Skeletal muscle cell (primary cell): Measurements from ENCODE around the gene CPSF4.
A peak's percentile ranks its signal among the peaks of the same experiment; 100 is the strongest.

Experiments
- DNase-seq: peaks from one replicate; pipeline ENCODE4 v3.0.0-alpha.2; 2010; ENCODE audit warnings: low read depth
- H3K4me3 ChIP-seq: 2 replicates; pipeline ENCODE4 v1.5.1; 2011; ENCODE audit warnings: low read depth, mild to moderate bottlenecking, control low read depth, low read length, moderate library complexity

The CPSF4 gene

DNA sequence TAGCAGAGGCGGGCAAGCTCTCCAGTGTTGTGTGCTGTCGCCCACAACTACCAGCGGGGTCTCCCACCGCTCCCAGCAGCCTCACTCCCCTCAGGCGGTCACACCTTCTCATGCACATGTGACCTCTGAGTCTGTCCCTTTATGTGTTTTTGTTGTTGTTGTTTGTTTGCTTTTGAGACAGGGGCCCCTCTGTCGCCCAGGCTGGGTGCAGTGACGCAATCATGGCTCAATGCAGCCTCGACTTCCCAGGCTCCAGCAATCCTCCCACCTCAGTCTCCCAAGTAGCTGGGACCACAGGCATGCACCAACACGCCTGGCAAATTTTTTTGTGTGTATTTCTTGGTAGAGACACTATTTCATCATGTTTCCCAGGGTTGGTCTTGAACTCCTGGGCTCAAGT lies 1.5 kb downstream of the CPSF4 start:
- no peak for DNase-seq
- peak overlapping the region; percentile 92 for H3K4me3 ChIP-seq

DNA sequence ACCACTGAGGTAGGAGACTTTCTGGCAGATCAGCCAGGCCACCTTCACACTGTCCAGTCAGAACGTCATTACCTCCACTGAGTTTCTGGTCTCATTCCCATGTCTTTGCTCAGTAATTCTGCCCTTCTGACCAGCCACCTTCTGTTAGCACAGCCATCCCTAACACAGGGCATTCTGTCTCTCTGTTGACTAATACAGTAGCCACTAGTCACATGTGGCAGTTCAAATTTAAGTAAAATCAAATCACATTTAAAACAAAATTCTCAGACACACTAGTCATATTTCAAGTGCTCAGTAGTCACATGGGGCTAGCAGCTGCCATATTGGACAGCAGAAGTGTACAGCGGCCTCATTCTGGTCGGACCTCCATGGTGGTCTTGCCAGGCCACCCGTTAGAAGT lies 7.4 kb downstream of the CPSF4 start:
- DNase-seq, result no peak

DNA sequence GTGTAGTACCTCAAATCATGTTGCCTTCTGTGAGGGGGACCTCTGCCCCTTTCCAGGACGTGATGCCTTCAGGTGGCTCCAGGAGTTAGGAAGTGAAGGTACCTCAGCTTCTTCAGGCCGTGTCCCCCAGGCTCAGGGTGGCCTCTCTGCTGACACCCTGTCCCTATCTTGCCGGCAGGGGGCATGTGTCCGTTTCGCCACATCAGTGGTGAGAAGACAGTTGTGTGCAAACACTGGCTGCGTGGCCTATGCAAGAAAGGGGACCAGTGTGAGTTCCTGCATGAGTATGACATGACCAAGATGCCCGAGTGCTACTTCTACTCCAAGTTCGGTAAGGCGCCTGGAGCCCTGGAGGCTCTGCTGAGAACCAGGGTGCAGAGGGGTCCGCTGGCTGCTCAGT lies 9.2 kb downstream of the CPSF4 start:
- no peak for DNase-seq
- no peak overlapping the region for H3K4me3 ChIP-seq

More for the DNA sequence above, 7.4 kb downstream of the CPSF4 start:
- no peak overlapping the region for H3K4me3 ChIP-seq

DNA sequence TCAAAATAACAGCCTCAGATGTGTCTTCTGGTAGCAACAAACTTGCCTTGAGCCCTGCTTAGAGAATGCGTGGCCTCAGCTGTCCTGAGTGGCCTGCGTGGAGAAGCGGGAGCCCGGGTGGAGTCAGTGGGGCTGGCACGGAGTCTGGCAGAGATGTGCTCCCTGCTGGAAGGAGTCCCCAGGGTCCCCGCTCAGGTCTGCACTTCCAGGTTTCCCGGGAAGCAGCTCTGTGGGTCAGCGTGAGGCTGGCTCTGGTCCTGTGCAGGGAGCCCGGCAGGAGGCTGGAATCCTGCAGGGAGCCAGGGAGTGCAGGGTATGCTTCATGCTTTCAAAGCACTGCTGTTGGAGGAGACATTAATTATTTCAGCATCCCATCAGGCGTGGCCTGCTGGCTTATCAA lies 10.1 kb downstream of the CPSF4 start:
- no peak overlapping the region for H3K4me3 ChIP-seq
- DNase-seq, result no peak

DNA sequence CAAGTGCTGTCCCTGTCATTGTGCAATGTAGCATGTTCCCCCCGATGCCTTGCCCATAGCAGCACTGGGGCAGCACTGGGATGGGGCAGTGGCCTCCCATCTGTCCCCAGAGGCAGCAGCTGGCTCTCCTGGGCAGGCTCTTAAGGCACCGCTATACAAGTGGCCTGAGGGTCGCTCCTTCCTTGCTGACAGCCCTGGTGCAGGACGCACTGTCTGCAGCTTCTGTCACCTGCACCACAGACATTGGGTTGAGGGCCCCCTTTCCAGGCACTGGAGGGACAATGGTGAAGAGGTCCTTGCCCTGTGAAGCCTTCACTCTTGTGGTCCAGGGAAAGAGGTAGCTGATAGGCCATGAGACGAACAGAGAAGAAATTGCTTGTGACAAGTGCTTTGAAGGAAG lies 10.6 kb downstream of the CPSF4 start:
- no peak for DNase-seq
- H3K4me3 ChIP-seq, result no peak overlapping the region

DNA sequence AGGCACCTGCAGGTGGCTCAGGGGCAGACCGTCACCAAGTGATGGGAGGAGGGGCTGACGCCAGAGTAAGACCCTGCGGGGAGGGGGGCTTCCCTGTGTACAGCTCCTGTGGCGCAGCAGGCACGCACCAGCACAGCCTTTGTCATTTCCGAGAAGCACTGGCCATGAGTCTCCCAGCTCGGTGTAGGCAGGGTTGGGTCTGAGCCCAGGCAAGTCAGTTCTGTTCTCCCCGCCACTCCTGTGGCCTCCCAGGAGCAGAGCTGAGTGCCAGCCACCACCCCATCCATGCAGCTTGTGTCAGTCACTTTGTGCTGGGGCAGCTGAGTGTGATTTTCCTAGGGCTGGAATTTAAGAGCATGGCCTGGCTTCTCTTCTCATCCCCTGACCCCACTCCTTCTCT lies 13.2 kb downstream of the CPSF4 start:
- no peak overlapping the region for H3K4me3 ChIP-seq
- DNase-seq, result no peak

DNA sequence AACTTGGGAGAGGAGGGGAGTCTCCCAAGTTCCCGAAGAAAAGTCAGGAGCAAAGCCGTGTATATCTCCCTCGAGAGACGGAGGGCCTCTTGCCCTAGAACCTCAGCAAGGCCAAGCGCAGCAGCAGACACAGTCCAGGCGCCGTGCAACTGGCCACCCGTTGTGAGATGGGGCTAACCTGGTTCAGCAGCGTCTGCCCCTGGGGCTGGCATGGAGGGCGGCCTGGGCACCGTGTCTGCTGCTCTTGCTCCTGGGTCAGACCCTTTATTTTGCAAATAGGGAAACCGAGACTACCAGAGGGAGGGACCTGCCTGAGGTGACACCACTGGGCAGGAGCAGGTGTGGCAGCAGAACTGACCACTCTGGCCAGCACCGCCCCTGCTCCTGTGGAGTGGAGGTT lies 13.8 kb downstream of the CPSF4 start:
- DNase-seq, result no peak
- H3K4me3 ChIP-seq, result no peak overlapping the region

DNA sequence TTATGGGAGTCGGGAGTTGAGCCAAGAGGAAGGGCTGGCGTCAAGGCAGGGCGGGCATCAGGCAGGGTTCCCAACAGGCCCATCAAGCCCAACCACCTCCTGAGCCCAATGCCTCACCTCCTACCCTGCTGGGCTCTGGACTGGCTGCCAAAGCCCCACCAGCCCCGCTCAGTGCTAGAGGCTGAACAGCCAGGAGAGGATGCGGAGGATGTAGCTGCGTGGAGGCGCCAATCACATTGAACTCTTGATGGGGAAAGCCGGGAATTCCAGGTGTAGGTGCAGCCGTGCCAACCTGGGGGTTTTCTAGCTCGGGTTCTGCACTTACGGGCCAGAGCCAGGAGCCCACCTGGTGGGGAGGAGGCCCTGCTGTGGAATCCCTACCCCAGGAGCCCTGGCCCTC lies 14.4 kb downstream of the CPSF4 start:
- no peak for DNase-seq
- no peak overlapping the region for H3K4me3 ChIP-seq

DNA sequence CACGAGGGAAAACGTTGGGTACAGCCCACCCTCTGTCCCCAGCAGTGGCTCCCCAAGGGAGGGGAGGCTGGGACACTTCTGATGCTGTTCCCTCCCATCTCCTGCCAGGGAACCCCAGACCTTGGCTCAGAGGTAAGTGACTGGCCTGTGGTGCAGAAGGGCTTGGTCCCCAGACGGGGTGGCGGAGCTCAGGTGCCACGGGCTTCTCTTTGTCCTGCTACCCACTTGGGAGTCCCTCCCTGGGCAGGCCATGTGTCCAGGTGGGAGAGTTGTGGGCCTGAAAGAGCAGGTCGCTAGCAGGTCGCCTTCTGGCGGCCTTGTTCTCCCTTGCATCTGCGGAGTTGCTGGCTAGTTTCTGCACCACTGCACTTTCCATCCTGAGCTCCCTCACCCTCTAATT lies 17.1 kb downstream of the CPSF4 start:
- H3K4me3 ChIP-seq, result no peak overlapping the region
- DNase-seq, result no peak

DNA sequence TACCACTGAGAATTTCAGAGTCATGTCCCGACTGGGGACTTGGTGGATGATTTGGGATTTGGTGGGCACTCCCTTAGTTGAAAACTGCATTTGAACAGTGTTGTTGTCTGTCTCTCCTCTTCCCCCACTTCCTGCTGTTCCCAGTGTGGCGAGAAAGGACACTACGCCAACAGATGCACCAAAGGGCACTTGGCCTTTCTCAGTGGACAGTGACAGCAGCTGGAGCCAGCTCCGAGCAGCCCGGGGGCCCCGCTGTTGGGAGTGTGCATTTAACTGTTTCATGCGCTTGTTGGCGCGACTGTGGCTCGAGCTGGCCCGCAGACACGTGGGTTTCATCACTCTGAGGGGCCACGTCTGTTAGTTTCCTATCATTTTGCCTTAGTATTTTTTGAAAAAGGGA lies 17.5 kb downstream of the CPSF4 start:
- H3K4me3 ChIP-seq, result no peak overlapping the region
- no peak for DNase-seq

DNA sequence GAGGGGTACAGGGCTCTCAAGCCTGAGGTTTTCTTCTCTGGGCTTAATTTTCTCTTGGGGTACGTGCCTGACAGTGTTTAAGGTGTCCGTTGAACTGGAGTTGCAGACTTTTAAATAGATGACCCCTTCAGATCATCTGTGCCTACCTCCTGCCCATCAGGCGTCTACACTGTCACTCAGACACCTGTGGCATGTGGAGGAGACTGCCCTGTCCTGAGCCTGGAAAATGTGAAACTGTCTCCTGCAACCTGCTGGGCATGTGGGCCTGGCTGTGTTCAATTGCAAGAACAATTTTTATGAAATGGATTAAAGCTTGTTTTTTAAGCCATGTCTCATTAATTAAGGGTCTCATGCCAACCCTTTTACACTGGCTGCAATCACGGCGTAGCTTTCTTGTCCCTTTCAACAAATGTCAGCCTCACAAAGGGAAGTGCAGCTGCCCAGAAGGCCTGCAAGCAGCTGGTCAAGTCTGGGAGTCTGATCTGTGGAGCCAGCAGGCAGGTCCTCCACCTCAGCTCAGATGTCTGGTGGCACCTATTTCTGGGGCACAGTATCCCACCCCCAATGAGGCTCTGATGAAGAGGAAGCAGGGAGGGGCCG lies 18.4 kb downstream of the CPSF4 start:
- H3K4me3 ChIP-seq, result no peak overlapping the region
- no peak for DNase-seq

DNA sequence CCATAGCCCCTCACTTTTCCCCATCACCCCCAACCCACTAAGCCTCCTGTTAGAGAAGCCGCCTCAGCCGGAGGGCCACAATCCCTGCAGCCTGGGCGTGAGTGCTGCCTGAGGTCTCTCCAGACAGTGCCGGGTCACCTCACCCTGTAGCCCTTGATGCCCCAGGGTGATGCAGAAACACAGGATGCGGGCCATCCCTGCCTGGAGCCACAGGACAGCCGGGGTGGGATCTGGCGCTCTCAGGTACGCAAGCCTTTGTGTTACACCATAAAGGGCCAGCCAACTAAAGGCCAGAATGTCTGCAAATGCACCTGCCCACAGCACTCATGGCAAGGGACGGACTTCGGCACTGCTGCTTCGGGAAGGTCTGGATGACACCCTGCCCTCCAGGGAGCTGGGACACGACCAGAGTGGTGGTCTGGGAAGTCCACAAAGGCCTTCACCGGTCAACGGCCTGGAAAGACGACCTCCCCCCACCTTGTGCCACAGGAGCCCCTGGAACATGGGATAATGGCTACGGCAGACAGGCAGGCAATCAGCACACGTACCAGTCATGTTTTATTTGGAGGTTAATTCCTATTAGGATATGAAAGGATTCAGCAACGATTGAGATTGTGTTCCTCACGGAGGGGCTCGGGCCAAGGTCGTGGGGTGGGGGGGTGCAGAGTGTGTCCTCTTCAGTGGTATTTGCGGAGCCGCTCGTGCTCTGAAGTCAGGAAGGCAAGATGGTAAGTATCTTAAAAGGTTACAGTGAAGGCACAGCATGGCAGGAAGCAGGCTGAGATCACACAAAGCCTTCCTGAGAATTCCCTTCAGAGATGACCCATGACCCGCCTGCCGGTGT lies 19.1 kb downstream of the CPSF4 start:
- DNase-seq, result no peak
- no peak overlapping the region for H3K4me3 ChIP-seq

DNA sequence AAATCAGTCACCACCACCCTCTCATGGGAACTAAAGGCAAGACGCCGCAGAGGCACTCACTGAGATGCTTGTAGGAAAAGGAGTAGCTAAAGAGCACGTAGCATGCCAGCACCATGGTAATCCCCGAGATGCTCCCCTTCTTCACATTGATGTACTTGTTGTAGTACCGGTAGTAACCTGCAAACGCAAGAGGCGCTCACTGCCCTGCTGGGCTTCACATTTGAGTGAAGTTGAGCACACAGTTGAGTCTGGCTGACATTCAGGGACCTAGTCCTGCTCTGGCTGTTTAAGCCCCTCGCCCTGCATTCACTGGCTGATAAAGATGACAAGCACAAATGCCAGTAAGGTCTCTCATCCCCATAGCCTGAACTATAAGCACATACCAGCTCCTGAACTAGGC lies 20.3 kb downstream of the CPSF4 start:
- no peak overlapping the region for H3K4me3 ChIP-seq
- DNase-seq, result no peak

DNA sequence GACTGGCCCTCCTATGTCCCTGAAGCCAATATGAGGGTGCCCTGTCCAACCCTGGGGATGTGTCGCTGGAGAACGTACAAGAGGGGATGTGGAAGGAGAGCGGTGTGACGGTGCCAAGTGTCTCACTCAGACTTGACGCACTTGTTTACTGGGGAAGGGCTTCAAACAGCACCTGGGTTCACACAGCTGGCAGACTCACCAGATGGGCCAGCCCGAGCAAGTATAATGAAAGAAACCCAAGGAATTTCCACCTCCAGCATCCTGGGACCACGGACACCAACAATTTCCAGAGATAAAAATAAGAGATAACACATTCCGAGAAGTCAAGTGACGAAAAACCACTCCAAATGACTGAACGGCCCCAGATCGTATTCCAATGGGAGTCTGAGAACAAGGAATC lies 21.9 kb downstream of the CPSF4 start:
- H3K4me3 ChIP-seq, result no peak overlapping the region
- no peak for DNase-seq

DNA sequence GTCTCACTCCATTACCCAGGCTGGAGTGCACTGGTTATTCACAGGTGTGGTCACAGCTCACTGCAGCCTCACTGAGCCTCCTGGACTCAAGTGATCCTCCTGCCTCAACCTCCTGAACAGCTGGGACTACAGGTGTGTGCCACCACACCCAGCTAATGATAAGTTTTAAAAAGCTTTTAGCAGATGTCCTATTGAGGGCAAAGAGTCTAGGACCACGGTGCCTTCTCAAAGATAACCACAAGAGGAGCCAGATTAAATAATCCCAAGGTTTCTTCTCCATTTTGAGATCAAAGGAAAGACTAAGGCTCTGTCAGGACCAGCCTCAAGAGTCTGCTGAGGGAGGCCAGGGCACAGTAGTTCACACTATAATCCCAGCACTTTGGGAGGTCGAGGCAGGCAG lies 22.5 kb downstream of the CPSF4 start:
- H3K4me3 ChIP-seq, result no peak overlapping the region
- no peak for DNase-seq

DNA sequence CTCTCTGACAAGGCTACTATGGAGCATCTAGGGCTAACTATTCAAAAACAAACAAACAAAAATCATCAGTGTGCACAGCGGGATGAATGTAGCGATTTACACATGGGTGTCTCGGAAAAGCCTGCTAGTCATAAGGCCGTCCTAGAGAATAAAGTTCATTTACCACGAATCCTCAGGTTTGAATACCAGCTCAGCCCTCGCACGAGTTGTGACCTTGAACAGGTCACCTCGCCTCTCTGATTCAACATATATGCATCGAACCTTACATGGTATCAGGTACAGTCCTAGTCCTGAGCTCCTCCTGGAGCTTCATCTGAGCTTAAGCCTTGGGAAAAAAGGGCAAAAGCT lies 26.7 kb downstream of the CPSF4 start:
- peak overlapping the region; percentile 87 for H3K4me3 ChIP-seq
- DNase-seq, result no peak

DNA sequence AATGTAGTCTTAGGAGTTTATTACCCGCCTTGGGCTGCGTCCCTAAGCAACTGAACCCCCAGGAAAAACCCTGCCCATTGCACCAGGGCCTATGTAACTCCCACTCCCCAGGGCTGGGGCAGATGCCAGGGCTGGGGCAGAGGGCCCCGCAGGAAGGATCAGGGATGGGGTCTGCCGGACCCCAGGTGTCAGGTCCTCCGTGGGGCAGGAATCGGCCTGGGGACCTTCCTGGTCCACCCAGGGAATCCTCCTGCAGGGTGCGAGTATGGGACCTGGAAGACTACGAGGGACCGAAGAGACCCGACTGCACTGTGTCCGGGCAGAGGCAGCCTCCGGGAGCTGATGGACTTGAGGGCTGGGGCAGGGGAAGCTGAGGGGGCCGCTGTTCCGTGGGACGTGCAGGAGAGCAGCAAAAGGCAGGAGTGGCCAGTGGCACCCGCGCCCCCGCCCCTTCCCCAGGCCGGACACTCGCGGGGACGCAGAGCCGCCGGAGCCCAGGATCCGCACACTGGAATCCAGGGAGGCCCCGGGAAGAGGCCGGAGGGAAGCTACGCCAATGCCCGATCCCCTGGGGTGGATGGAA lies 29.7 kb downstream of the CPSF4 start:
- DNase-seq, result no peak
- no peak overlapping the region for H3K4me3 ChIP-seq

DNA sequence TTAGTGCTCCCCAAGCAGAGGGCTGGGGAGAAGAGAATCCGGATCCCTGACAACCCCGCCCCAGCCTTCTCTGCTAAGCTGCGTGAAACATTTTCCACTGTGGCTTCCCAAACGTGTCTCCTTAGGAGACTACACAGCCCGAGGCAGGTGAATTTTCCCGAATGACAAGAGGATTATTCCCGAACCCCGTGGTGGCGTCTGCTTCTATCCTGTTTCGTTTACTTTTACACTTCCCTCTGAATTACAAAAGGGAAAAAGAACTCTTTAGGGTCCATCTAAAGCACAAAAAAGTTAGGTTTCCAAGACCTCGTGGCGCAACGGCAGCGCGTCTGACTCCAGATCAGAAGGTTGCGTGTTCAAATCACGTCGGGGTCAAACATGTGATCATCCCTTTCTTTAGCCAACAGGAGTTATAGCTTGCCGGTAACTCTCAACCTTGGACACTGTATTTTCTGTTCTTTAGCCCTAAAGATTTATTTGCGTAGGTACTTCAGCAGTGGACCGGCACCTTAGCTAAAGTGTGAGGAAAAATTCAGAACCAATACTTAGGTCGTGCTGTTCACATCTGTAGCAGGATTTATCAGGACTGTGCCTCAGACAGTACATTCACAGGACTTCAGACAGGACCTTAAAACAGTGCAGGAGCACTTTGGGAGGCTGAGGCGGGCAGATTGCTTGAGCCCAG lies 30.8 kb downstream of the CPSF4 start:
- DNase-seq, result no peak
- no peak overlapping the region for H3K4me3 ChIP-seq

DNA sequence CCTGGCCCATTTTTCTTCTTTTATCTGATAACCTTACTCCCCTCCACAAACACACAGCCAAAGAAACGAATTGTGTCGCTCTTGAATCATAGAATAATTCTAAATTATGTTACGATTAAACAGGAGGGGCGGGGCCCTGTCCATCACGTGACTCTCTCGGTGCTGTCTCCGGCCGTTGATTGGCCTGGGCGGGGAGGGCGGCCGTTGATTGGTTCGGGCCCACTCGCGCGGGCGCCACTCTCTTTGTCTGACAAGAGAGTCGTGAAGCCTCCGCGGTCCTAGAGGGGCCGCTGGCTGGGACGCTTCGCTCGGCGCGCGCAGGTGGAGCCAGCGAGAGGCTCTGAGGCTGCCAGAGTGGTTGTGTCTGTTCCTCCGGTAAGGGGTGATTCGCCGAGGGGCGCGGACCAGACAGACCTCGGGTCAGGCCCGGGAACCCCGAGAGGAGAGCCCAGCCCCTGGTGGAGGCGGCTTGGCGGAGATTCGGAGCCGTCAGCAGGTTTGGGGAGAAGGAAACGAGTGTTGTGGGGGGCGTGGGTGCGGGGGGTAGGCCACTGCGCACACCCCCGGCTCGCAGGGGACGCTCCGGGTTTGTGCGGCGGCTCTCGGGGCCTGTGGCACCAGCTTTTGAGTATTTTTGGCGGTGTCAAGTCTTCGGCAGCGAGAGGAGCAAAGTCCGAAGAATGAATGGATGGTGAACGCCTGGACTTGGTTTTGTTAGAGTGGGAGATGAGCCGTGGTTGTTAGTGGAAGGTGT lies 34.0 kb downstream of the CPSF4 start, which contains the start of gene ZNF789:
Gene ZNF789 (plus strand): TSS at position 330 of the 754 bp plus-strand sequence. CDS start 3,567 bp downstream, outside the sequence.
- H3K4me3 ChIP-seq, result peak within 1 kb of the TSS; percentile 97
- DNase-seq, result peak; percentile 88

DNA sequence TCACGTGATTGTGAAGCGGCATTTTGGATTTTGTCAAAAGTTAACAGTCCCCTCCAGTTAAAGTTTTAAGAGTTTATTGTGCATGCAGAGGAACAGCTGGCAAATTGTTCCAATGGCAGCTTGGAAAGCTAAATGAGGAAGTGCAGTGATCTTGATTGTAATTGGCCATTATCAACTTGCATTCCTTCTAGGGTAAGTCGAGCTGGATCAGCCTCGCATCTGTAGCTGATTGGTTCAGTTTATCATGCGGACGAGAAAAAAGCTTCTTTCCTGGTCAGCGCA lies 34.5 kb downstream of the CPSF4 start:
- H3K4me3 ChIP-seq, result peak overlapping the region; percentile 97
- peak; percentile 35 for DNase-seq
